Lung (tissue), 12 donors: ENCODE results near the gene TAX1BP3. TPM values are rescaled to one million over a fixed set of nuclear protein-coding genes. Genes with fewer than 3 reads are reported as not detected.
A peak's percentile ranks its signal among the peaks of the same experiment; 100 is the strongest.

Experiments used
- ATAC-seq: fragments of 200-7000 bp; cut with Tn5 transposase; one replicate; pipeline ENCODE4 v1.9.1; 2020; ENCODE audit warnings: moderate number of reproducible peaks; ENCODE audit not compliant: insufficient read depth, low FRiP score
- DNase-seq, 3 donors: peaks; one replicate each; pipeline ENCODE4 v3.0.0-alpha.2; 2013 to 2017
- H3K27ac ChIP-seq, 2 donors: one replicate each; pipeline ENCODE4 v1.5.1; 2013; ENCODE audit warnings: mild to moderate bottlenecking in 2 of 2, moderate library complexity in 2 of 2, control low read depth in 1 of 2, inconsistent platforms in 1 of 2, low read depth in 1 of 2, low read length in 1 of 2
- H3K27me3 ChIP-seq, 3 donors: one replicate each; pipeline ENCODE4 v1.5.1; 2013; ENCODE audit warnings: low read length in 2 of 3; ENCODE audit not compliant: control insufficient read depth in 3 of 3, insufficient read depth in 3 of 3
- H3K36me3 ChIP-seq, 4 donors: one replicate each; pipeline ENCODE4 v1.5.1; 2013; ENCODE audit warnings: low read length in 4 of 4, mild to moderate bottlenecking in 1 of 4, moderate library complexity in 1 of 4; ENCODE audit not compliant: control insufficient read depth in 4 of 4, insufficient read depth in 4 of 4
- H3K4me1 ChIP-seq, 5 donors: one replicate each; pipeline ENCODE4 v1.5.1; 2013; ENCODE audit warnings: low read length in 5 of 5, mild to moderate bottlenecking in 2 of 5, moderate library complexity in 1 of 5; ENCODE audit not compliant: control insufficient read depth in 5 of 5, insufficient read depth in 5 of 5
- H3K4me3 ChIP-seq: one replicate; pipeline ENCODE4 v1.5.1; 2013; ENCODE audit warnings: mild to moderate bottlenecking, control low read depth, moderate library complexity
- H3K9ac ChIP-seq, 2 donors: one replicate each; pipeline ENCODE4 v1.5.1; 2013; ENCODE audit warnings: low read length in 2 of 2, control low read depth in 1 of 2; ENCODE audit not compliant: insufficient read depth in 1 of 2
- H3K9me3 ChIP-seq, 4 donors: one replicate each; pipeline ENCODE4 v1.5.1; 2013; ENCODE audit warnings: low read length in 3 of 4, mild to moderate bottlenecking in 1 of 4, moderate library complexity in 1 of 4; ENCODE audit not compliant: control insufficient read depth in 4 of 4, insufficient read depth in 3 of 4
- CTCF ChIP-seq: IDR thresholded peaks from 2 replicates; pipeline ENCODE4 v1.5.1; 2012; ENCODE audit warnings: mild to moderate bottlenecking; ENCODE audit errors: control extremely low read depth, extremely low read depth
- WGBS, 2 donors: extraction: QIAGEN DNeasy Blood & Tissue Kit; methylation state at CpG; one replicate each; pipeline ENCODE4 v1.1.7; 2013; 5-methylcytosine and 5-hydroxymethylcytosine counted together
- polyA plus RNA-seq, 2 donors: library from polyadenylated mRNA; stranded (reverse); fragments of 200-250 nt; gene quantifications; one replicate each; pipeline ENCODE4 v1.2.1, GENCODE V29; 2013
- total RNA-seq, 2 donors: library from RNA; depleted of rRNA in 1 of 2; stranded (reverse); fragments of >200 nt in 1 of 2; gene quantifications; one replicate each; pipeline ENCODE4 v1.2.1, GENCODE V29; 2014 to 2021
- donor health status: control.
- donor health status: control.
- donor health status: Bipolar disorder and iron deficiency.
- donor health status: healthy.
- donor health status: DM: yes; HTN: yes; CAD: no.

TAX1BP3 gene
- total and polyA plus RNA-seq, 4 donors: 69.7 to 146 (median 97.0) TPM

- no peak for DNase-seq
- Histone ChIP-seq H3K9me3 (no peaks in the 10 kb centered on the region), H3K9ac (no peak overlapping the region), H3K27me3 (no peaks in the 10 kb centered on the region), H3K4me1 (peaks cover 0 to 5% (median 0%) of the 10 kb centered on the region in 5 donors), H3K4me3 (no peak overlapping the region), H3K27ac (no peak overlapping the region), H3K36me3 (peaks cover 0 to 32% (median 7%) of the 10 kb centered on the region in 4 donors)
- TF ChIP-seq CTCF: no peak
- no peak for ATAC-seq
- 83 to 86% methylated on average over 5 of the region's 5 CpGs for WGBS, 2 donors
Observed at GRCh38 chr17:3645310-3645709, 23.1 kb downstream of the TAX1BP3 start.

- H3K36me3 ChIP-seq: peaks cover 0 to 35% (median 7%) of the 10 kb centered on the region in 4 donors
- ATAC-seq (no peak), DNase-seq (no peak)
- WGBS, 2 donors: 91 to 97% methylated on average over 4 of the region's 4 CpGs
- no peaks in the 10 kb centered on the region for H3K9me3 ChIP-seq
- H3K27ac ChIP-seq: no peak overlapping the region
- H3K27me3 ChIP-seq: no peaks in the 10 kb centered on the region
- TF ChIP-seq CTCF: no peak
- no peak overlapping the region for H3K4me3 ChIP-seq
- H3K4me1 ChIP-seq: peaks cover 0 to 5% (median 0%) of the 10 kb centered on the region in 5 donors
- no peak overlapping the region for H3K9ac ChIP-seq
Observed at GRCh38 chr17:3643889-3644349, 24.5 kb downstream of the TAX1BP3 start.

- DNase-seq: peak in 1 of 3 donors; percentile 29
- Histone ChIP-seq H3K9me3 (no peaks in the 10 kb centered on the region), H3K27ac (peak overlapping the region in 1 of 2 donors; percentile 54), H3K9ac (no peak overlapping the region), H3K27me3 (no peaks in the 10 kb centered on the region), H3K4me3 (no peak overlapping the region), H3K4me1 (peaks cover 0 to 9% (median 0%) of the 10 kb centered on the region in 5 donors), H3K36me3 (peaks cover 0 to 22% (median 4%) of the 10 kb centered on the region in 4 donors)
- WGBS, 2 donors: 74% methylated on average over 19 of the region's 19 CpGs
- no peak for TF ChIP-seq CTCF
- no peak for ATAC-seq
Observed at GRCh38 chr17:3641717-3642486, 26.5 kb downstream of the TAX1BP3 start.
